B cell (primary cell): ENCODE results near the gene SAMD4A. TPM values are rescaled to one million over a fixed set of nuclear protein-coding genes. Genes with fewer than 3 reads are reported as not detected.

Experiments used
- ATAC-seq: fragments of 200-7000 bp; cut with Tn5 transposase; one replicate; pipeline ENCODE4 v1.10.0; 2021; ENCODE audit warnings: low read depth, mild to moderate bottlenecking, moderate number of reproducible peaks, moderate library complexity
- CTCF ChIA-PET: fragments of 350-600 bp; sonication (Branson Sonifier 250); formaldehyde crosslinking; loops from one replicate; lab custom pipeline; 2021; ENCODE audit warnings: antibody characterized with exemption, inconsistent platforms; lab: Charles Lee
- POLR2A ChIA-PET: fragments of 350-600 bp; sonication (Branson Sonifier 250); formaldehyde crosslinking; loops from one replicate; lab custom pipeline; 2021; ENCODE audit warnings: antibody characterized with exemption; lab: Charles Lee
- DNase-seq: peaks from one replicate; pipeline ENCODE4 v3.0.0; 2013
- H2AFZ ChIP-seq: 2 replicates; pipeline ENCODE4 v1.6.1; 2012; ENCODE audit warnings: mild to moderate bottlenecking, low read depth, low read length; ENCODE audit not compliant: insufficient read depth, poor library complexity, severe bottlenecking
- H3K27ac ChIP-seq, 2 donors: 1 replicate in 1 of 2; 2 replicates in 1 of 2; pipeline ENCODE4 v1.5.1; 2012 to 2013; ENCODE audit warnings: low read length in 2 of 2, mild to moderate bottlenecking in 2 of 2, moderate library complexity in 1 of 2
- H3K27me3 ChIP-seq, 4 experiments: fragments of 200-600 bp in 1 of 4; sonication (generic) in 1 of 4; replicated peaks in 1 of 4; 1 replicate in 2 of 4; 2 replicates in 2 of 4; pipeline versions ENCODE4 v1.6.1 to v1.7.0; 2013 to 2016; ENCODE audit warnings: low read length in 3 of 4, mild to moderate bottlenecking in 2 of 4, mixed read lengths in 1 of 4, moderate library complexity in 1 of 4; ENCODE audit not compliant: insufficient read depth in 4 of 4, control insufficient read depth in 3 of 4; ENCODE audit errors: control extremely low read depth in 1 of 4
- H3K36me3 ChIP-seq, 2 experiments: replicated peaks in 1 of 2; 1 replicate in 1 of 2; 2 replicates in 1 of 2; pipeline versions ENCODE4 v1.6.1 to v1.7.1; 2013; ENCODE audit warnings: low read length in 1 of 2; ENCODE audit not compliant: insufficient read depth in 2 of 2, control insufficient read depth in 1 of 2; ENCODE audit errors: control extremely low read depth in 1 of 2, extremely low read depth in 1 of 2
- H3K4me1 ChIP-seq, 2 donors: fragments of 200-600 bp in 1 of 2; sonication (generic) in 1 of 2; 1 replicate in 1 of 2; 2 replicates in 1 of 2; pipeline versions ENCODE4 v1.5.1 to v1.6.1; 2013 to 2017; ENCODE audit warnings: low read length in 2 of 2; ENCODE audit not compliant: control insufficient read depth in 2 of 2, insufficient read depth in 2 of 2
- H3K4me2 ChIP-seq: replicated peaks from 2 replicates; pipeline ENCODE3; 2012; ENCODE audit warnings: mild to moderate bottlenecking, low read depth, low read length; ENCODE audit not compliant: poor library complexity, severe bottlenecking
- H3K4me3 ChIP-seq, 5 experiments: fragments of 200-600 bp in 1 of 5; sonication (generic) in 1 of 5; 1 replicate in 3 of 5; 2 replicates in 2 of 5; pipeline versions ENCODE4 v1.5.1 to v1.7.0; 2011 to 2016; ENCODE audit warnings: low read length in 4 of 5, mild to moderate bottlenecking in 4 of 5, low read depth in 2 of 5, control low read depth in 1 of 5, moderate library complexity in 1 of 5; ENCODE audit not compliant: insufficient read depth in 1 of 5; ENCODE audit errors: control extremely low read depth in 1 of 5, extremely low read depth in 1 of 5
- H3K79me2 ChIP-seq: fragments of 200-600 bp; sonication (generic); one replicate; pipeline ENCODE4 v1.6.0; 2016; ENCODE audit warnings: low read length; ENCODE audit not compliant: control insufficient read depth, insufficient read depth
- H3K9ac ChIP-seq: fragments of 200-600 bp; sonication (generic); 2 replicates; pipeline ENCODE4 v1.6.1; 2017; ENCODE audit warnings: mild to moderate bottlenecking, low read length, moderate library complexity
- H3K9me3 ChIP-seq, 3 donors: one replicate each; pipeline versions ENCODE4 v1.6.1 to v1.7.1; 2013; ENCODE audit warnings: low read length in 2 of 3; ENCODE audit not compliant: control insufficient read depth in 2 of 3, insufficient read depth in 1 of 3; ENCODE audit errors: control extremely low read depth in 1 of 3
- H4K20me1 ChIP-seq: 2 replicates; pipeline ENCODE4 v1.6.0; 2012; ENCODE audit warnings: mild to moderate bottlenecking, low read length; ENCODE audit not compliant: insufficient read depth, control insufficient read depth, poor library complexity, severe bottlenecking
- H3K27ac Mint-ChIP-seq: one replicate; pipeline ENCODE4 v1.8.0; 2021; ENCODE audit warnings: mixed read lengths
- H3K27me3 Mint-ChIP-seq: one replicate; pipeline ENCODE4 v1.8.0; 2021; ENCODE audit warnings: mixed read lengths
- H3K4me1 Mint-ChIP-seq: one replicate; pipeline ENCODE4 v1.8.0; 2021; ENCODE audit warnings: mixed read lengths
- H3K4me3 Mint-ChIP-seq: one replicate; pipeline ENCODE4 v1.8.0; 2021; ENCODE audit warnings: mixed read lengths
- H3K9me3 Mint-ChIP-seq: one replicate; pipeline ENCODE4 v1.8.0; 2022; ENCODE audit warnings: mixed read lengths; ENCODE audit not compliant: insufficient read depth
- EZH2 ChIP-seq: IDR thresholded peaks from 2 replicates; pipeline ENCODE4 v1.6.1; 2012; ENCODE audit warnings: borderline replicate concordance, low read depth, mild to moderate bottlenecking, moderate library complexity, low read length; ENCODE audit not compliant: insufficient read depth, poor library complexity, severe bottlenecking
- WGBS: methylation state at CpG from one replicate; pipeline ENCODE4 v1.1.5; 2013; ENCODE audit warnings: missing lambda C conversion rate; ENCODE audit not compliant: insufficient coverage; 5-methylcytosine and 5-hydroxymethylcytosine counted together
- intact Hi-C: fragments of 100-400 bp; cut with micrococcal nuclease; formaldehyde crosslinking; loops from one replicate; pipeline ENCODE4 v1.10.0; 2022
- polyA plus RNA-seq: library from polyadenylated mRNA; depleted of rRNA; stranded (reverse); fragments of >200 nt; gene quantifications from 2 replicates; pipeline ENCODE4 v1.2.3, GENCODE V29; 2012
- total RNA-seq, 2 donors: library from RNA; stranded (reverse); fragments of 120-200 nt in 1 of 2; gene quantifications; 1 replicate in 1 of 2; 2 replicates in 1 of 2; pipeline versions ENCODE4 v1.2.3 to v1.2.4, GENCODE V29; 2013 to 2022
- TF ChIP-seq, protein P1 (sequence below): fragments of 200-600 bp; IDR thresholded peaks from one replicate; pipeline ENCODE4 v1.8.0; 2022; ENCODE audit warnings: antibody characterized with exemption, mild to moderate bottlenecking

SAMD4A gene
- total and polyA plus RNA-seq, 2 donors (not counting 1 experiment from before 2014, with no cell fraction given) = 5.7 to 13.7 TPM

- ChIA-PET POLR2A (no interaction called here), CTCF (interaction anchor here (0.5 kb wide), 1 partner anchor 122 kb away, joined by 3 read pairs; no protein-coding TSS in a partner anchor)
- DNase-seq (no peak), ATAC-seq (no peak)
- no peak overlapping the region for H2AFZ ChIP-seq
- H4K20me1 ChIP-seq = no peaks in the 10 kb centered on the region
- H3K4me1 Mint-ChIP-seq = peaks cover 10% of the 10 kb centered on the region
- no peak for TF ChIP-seq EZH2
- TF ChIP-seq, protein P1, sequence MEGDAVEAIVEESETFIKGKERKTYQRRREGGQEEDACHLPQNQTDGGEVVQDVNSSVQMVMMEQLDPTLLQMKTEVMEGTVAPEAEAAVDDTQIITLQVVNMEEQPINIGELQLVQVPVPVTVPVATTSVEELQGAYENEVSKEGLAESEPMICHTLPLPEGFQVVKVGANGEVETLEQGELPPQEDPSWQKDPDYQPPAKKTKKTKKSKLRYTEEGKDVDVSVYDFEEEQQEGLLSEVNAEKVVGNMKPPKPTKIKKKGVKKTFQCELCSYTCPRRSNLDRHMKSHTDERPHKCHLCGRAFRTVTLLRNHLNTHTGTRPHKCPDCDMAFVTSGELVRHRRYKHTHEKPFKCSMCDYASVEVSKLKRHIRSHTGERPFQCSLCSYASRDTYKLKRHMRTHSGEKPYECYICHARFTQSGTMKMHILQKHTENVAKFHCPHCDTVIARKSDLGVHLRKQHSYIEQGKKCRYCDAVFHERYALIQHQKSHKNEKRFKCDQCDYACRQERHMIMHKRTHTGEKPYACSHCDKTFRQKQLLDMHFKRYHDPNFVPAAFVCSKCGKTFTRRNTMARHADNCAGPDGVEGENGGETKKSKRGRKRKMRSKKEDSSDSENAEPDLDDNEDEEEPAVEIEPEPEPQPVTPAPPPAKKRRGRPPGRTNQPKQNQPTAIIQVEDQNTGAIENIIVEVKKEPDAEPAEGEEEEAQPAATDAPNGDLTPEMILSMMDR = no peak
- H3K27me3 ChIP-seq = no peaks in the 10 kb centered on the region
- H3K9me3 Mint-ChIP-seq = no peaks in the 10 kb centered on the region
- no peak overlapping the region for H3K4me3 ChIP-seq
- H3K9ac ChIP-seq = no peak overlapping the region
- peaks cover 0 to 5% of the 10 kb centered on the region in 2 donors for H3K4me1 ChIP-seq
- peaks cover 5 to 10% of the 10 kb centered on the region in 2 experiments for H3K36me3 ChIP-seq
- H3K27me3 Mint-ChIP-seq = no peaks in the 10 kb centered on the region
- H3K9me3 ChIP-seq = no peaks in the 10 kb centered on the region
- no peak overlapping the region for H3K4me3 Mint-ChIP-seq
- H3K4me2 ChIP-seq = no peak overlapping the region
- H3K27ac ChIP-seq = no peak overlapping the region
- intact Hi-C loops = no loop called here
- WGBS = no CpG with 5 or more reads among the region's 1 CpG
- no peaks in the 10 kb centered on the region for H3K79me2 ChIP-seq
- no peak overlapping the region for H3K27ac Mint-ChIP-seq
Measured at GRCh38 chr14:54529811-54530210, 37.1 kb upstream of the SAMD4A start.

DNA sequence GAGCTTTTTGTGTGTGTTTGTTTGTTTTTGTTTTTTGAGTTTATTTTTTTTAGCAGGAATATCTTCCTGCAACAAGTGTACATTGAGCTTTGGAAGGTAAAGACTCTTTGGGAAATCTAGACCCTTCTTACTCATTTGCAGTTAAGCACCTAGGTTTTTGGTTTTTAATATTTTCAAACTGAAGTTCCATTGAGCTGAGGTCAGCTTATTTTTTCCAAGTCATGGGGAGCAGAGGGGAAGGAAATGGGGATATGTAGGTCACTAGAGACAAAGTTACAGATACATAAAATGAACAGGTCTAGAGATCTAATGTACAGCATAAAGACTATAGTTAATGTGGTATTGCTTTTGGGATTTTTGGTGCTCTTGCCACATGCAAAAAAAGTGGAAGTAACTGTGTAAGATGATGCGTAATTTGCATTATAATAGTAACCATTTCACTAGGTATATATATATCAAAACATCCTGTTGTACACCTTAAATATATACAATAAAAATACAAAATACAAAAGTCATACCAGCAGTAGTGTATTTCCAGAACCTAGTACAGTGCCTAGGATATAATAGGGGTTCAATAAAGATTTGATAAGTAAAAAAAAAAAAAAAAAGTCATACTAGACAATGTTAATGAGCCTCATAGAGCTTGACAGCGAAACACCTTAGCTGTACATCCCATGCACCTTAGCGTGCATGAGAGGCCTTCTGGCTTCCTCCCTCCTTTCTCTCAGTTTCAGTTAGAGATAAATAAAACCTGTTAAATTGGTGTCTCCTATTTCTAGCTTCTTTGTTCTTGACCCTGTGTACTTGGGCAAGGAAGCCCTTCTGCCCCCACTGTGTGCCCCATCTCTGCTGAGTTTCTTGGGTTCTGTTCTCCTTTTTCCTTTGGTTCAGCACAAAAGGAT is 34.6 kb upstream of the SAMD4A start:
- peak overlapping the region; percentile 24 for H3K4me2 ChIP-seq
- no peaks in the 10 kb centered on the region for H3K9me3 Mint-ChIP-seq
- intact Hi-C loops = no loop called here

More for the DNA sequence above, 34.6 kb upstream of the SAMD4A start:
- Histone ChIP-seq H3K27ac (no peak overlapping the region), H3K4me1 (peaks cover 0 to 5% of the 10 kb centered on the region in 2 donors), H3K9ac (no peak overlapping the region), H2AFZ (no peak overlapping the region), H3K79me2 (no peaks in the 10 kb centered on the region), H3K36me3 (peaks cover 2 to 6% of the 10 kb centered on the region in 2 experiments), H3K27me3 (no peaks in the 10 kb centered on the region), H3K9me3 (no peaks in the 10 kb centered on the region), H3K4me3 (no peak overlapping the region), H4K20me1 (no peaks in the 10 kb centered on the region)
- POLR2A ChIA-PET = no interaction called here
- ATAC-seq (no peak), DNase-seq (no peak)
- peaks cover 10% of the 10 kb centered on the region for H3K4me1 Mint-ChIP-seq
- no peak for TF ChIP-seq EZH2
- WGBS = no CpG with 5 or more reads among the region's 3 CpGs
- no peak overlapping the region for H3K4me3 Mint-ChIP-seq
- CTCF ChIA-PET = interaction anchor here (0.7 to 1.5 kb wide), 3 partner anchors 42 to 245 kb away, joined by 3 read pairs; no protein-coding TSS in a partner anchor
- H3K27ac Mint-ChIP-seq = peak overlapping the region; percentile 2
- no peaks in the 10 kb centered on the region for H3K27me3 Mint-ChIP-seq
